ENCODE results near the gene STIMATE.

- TF ChIP-seq EZH2phosphoT487 (IDR thresholded peaks at IDR 0.05; ENCODE audit: low read length) (no peak), CTCF (IDR thresholded peaks at IDR 0.05; ENCODE audit: low read length) (no peak), EZH2 (optimal IDR thresholded peaks at IDR 0.05; ENCODE audit: low read depth, low read length) (no peak)
Measured at GRCh38 chr3:52871761-52872160, 25.6 kb downstream of the STIMATE start.
